Body of pancreas (tissue), 4 donors: ENCODE measurements around the gene MYO7B. TPM values are rescaled to one million over a fixed set of nuclear protein-coding genes. Genes with fewer than 3 reads are reported as not detected.

ENCODE experiments used
- ATAC-seq: fragments of 150-250 bp; one replicate; pipeline ENCODE4 v1.9.1; 2016
- DNase-seq, 4 donors: peaks; one replicate each; pipeline ENCODE4 v3.0.0-alpha.2; 2019
- H3K27ac ChIP-seq, 4 donors: fragments of 200-600 bp; sonication (generic); 1 replicate in 3 of 4; 2 replicates in 1 of 4; pipeline versions ENCODE4 v1.5.1 to v1.6.1; 2016 to 2019; ENCODE audit warnings: mild to moderate bottlenecking in 1 of 4, mixed read lengths in 1 of 4, moderate library complexity in 1 of 4
- H3K27me3 ChIP-seq, 2 donors: fragments of 200-600 bp; sonication (generic); one replicate each; pipeline ENCODE4 v1.6.0; 2016; ENCODE audit warnings: mild to moderate bottlenecking in 1 of 2
- H3K36me3 ChIP-seq, 2 donors: fragments of 200-600 bp; sonication (generic); replicated peaks in 1 of 2; 2 replicates each; pipeline ENCODE4 v1.5.1; 2016; ENCODE audit warnings: low read depth in 2 of 2; ENCODE audit not compliant: insufficient read depth in 1 of 2
- H3K4me1 ChIP-seq: fragments of 200-600 bp; sonication (generic); one replicate; pipeline ENCODE4 v1.6.0; 2016
- H3K4me3 ChIP-seq, 2 donors: fragments of 200-600 bp; sonication (generic); 1 replicate in 1 of 2; 2 replicates in 1 of 2; pipeline ENCODE4 v1.5.1; 2016 to 2019
- H3K9me3 ChIP-seq, 3 donors: fragments of 200-600 bp; sonication (generic); 1 replicate in 2 of 3; 2 replicates in 1 of 3; pipeline ENCODE4 v1.5.1; 2016
- CTCF ChIP-seq, 7 experiments: fragments of 450-650 bp in 4 of 7; fragments of 200-600 bp in 3 of 7; sonication (generic) in 3 of 7; IDR thresholded peaks; one replicate each; pipeline ENCODE4 v1.5.1; 2016 to 2019; ENCODE audit warnings: antibody characterized with exemption in 7 of 7
- POLR2A ChIP-seq, 3 donors: fragments of 450-650 bp; IDR thresholded peaks; one replicate each; pipeline ENCODE4 v1.6.1; 2016; ENCODE audit warnings: antibody characterized with exemption in 3 of 3, mild to moderate bottlenecking in 2 of 3
- WGBS, 2 donors: methylation state at CpG; one replicate each; pipeline ENCODE4 v1.1.5; 2017; 5-methylcytosine and 5-hydroxymethylcytosine counted together
- intact Hi-C: fragments of 100-400 bp; cut with DNase I; formaldehyde crosslinking; loops from one replicate; pipeline ENCODE4 v1.15.1; 2023
- total RNA-seq, 2 donors: library from RNA; depleted of rRNA; stranded (reverse); fragments of >200 nt; gene quantifications; one replicate each; pipeline ENCODE4 v1.1.0, GENCODE V29; 2016

Gene MYO7B
- total RNA-seq, 2 donors from 2014 or later = 0.33 to 1.8 TPM

GRCh38 chr2:127576433-127577207 is 41.1 kb downstream of the MYO7B start:
- Histone ChIP-seq H3K4me3 (no peak overlapping the region), H3K27ac (no peak overlapping the region), H3K4me1 (no peaks in the 10 kb centered on the region), H3K27me3 (no peaks in the 10 kb centered on the region), H3K9me3 (no peaks in the 10 kb centered on the region), H3K36me3 (no peaks in the 10 kb centered on the region)
- ATAC-seq (peak; percentile 58), DNase-seq (peak in 1 of 4 donors; percentile 19)
- 82 to 91% methylated on average over 15 to 22 of the region's 26 CpGs for WGBS, 2 donors
- intact Hi-C loops = no loop called here
- no peak for TF ChIP-seq POLR2A (IDR thresholded peaks at IDR 0.05)
- TF ChIP-seq CTCF (IDR thresholded peaks at IDR 0.05) = no peak

DNA sequence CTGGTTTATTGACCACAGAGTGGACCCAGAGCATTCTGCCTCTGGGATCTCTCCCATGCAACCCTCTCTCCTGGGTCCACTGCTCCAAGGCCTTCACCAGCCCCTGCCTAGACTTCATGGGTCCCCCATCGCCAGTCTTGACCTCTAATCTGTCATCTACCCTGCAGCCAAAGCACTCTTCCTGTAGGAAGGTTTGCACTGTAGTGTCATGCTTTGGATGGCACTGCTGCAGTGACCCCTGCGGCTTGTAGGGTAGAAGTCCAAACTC is 41.7 kb downstream of the MYO7B start:
- intact Hi-C loops = no loop called here

DNA sequence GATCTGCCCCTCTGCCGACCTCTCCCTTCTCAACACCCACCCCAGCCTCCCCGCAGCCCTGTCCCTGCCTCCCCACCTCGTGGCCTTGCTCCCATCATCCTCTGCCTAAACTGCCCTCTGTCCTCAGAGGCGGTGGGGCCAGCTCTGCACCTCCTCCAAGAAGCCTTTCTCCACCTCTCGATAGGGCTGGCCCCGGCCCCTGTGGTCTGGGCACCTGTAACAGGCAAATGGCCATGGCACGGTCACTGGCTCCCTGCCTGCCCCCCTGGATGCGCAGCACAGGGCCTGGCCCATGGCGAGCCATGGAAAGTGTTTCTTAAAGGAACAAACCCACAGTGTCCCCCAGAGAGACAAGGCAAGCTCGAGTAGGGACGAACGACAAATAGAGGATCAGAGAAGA is 42.0 kb downstream of the MYO7B start:
- DNase-seq (no peak), ATAC-seq (no peak)
- TF ChIP-seq POLR2A (IDR thresholded peaks at IDR 0.05) (no peak), CTCF (IDR thresholded peaks at IDR 0.05) (no peak)
- Histone ChIP-seq H3K4me3 (no peak overlapping the region), H3K27ac (no peak overlapping the region), H3K36me3 (no peaks in the 10 kb centered on the region), H3K9me3 (no peaks in the 10 kb centered on the region), H3K27me3 (no peaks in the 10 kb centered on the region), H3K4me1 (no peaks in the 10 kb centered on the region)
- intact Hi-C loops = no loop called here
- 79% methylated on average over 11 to 12 of the region's 12 CpGs for WGBS, 2 donors

More for the DNA sequence above, 41.7 kb downstream of the MYO7B start:
- DNase-seq (no peak), ATAC-seq (no peak)
- WGBS, 2 donors = 80 to 83% methylated on average over 2 of the region's 2 CpGs
- H3K9me3 ChIP-seq = no peaks in the 10 kb centered on the region
- H3K4me3 ChIP-seq = no peak overlapping the region
- no peaks in the 10 kb centered on the region for H3K36me3 ChIP-seq
- H3K27ac ChIP-seq = no peak overlapping the region
- TF ChIP-seq POLR2A (IDR thresholded peaks at IDR 0.05) = no peak
- TF ChIP-seq CTCF (IDR thresholded peaks at IDR 0.05) = no peak
- H3K27me3 ChIP-seq = no peaks in the 10 kb centered on the region
- no peaks in the 10 kb centered on the region for H3K4me1 ChIP-seq

DNA sequence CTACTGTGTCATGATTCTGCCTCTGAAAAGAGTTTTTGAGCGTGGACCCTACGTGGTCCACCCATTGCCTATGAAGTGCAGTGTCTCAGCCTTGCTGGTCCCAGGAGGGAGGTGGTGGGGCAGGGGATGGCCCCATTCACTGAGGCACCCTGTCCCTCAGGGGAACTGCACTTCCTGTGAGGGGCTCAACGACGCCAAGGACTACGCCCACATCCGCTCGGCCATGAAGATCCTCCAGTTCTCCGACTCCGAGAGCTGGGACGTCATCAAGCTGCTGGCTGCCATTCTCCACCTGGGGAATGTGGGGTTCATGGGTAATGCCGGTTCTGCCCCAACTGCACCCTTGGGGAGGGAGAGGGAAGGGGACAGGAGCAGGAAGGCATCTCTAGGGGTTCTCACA is 42.5 kb downstream of the MYO7B start:
- ATAC-seq = no peak
- Histone ChIP-seq H3K9me3 (no peaks in the 10 kb centered on the region), H3K4me3 (no peak overlapping the region), H3K36me3 (no peaks in the 10 kb centered on the region), H3K27me3 (no peaks in the 10 kb centered on the region), H3K27ac (no peak overlapping the region), H3K4me1 (no peaks in the 10 kb centered on the region)
- intact Hi-C loops = no loop called here
- TF ChIP-seq CTCF (IDR thresholded peaks at IDR 0.05) (no peak), POLR2A (IDR thresholded peaks at IDR 0.05) (no peak)
- DNase-seq = no peak
- 76 to 87% methylated on average over 10 to 11 of the region's 11 CpGs for WGBS, 2 donors

GRCh38 chr2:127578411-127578810 is 42.9 kb downstream of the MYO7B start:
- H3K27me3 ChIP-seq = no peaks in the 10 kb centered on the region
- H3K36me3 ChIP-seq = no peaks in the 10 kb centered on the region
- H3K4me1 ChIP-seq = no peaks in the 10 kb centered on the region
- intact Hi-C loops = no loop called here
- WGBS, 2 donors = 46 to 53% methylated on average over 5 to 6 of the region's 6 CpGs
- DNase-seq (no peak), ATAC-seq (no peak)
- TF ChIP-seq POLR2A (IDR thresholded peaks at IDR 0.05) = no peak
- TF ChIP-seq CTCF (IDR thresholded peaks at IDR 0.05) = no peak
- no peak overlapping the region for H3K27ac ChIP-seq
- H3K4me3 ChIP-seq = no peak overlapping the region
- no peaks in the 10 kb centered on the region for H3K9me3 ChIP-seq
